GM06990 (cell line): ENCODE results near the gene FREY1.

Experiments
- DNase-seq: peaks from one replicate; pipeline ENCODE4 v3.0.0-alpha.2; 2011; ENCODE audit not compliant: insufficient read length; ENCODE audit errors: extremely low read depth
- H3K27me3 ChIP-seq: replicated peaks from 2 replicates; pipeline ENCODE4 v1.6.0; 2011; ENCODE audit warnings: low read length; ENCODE audit not compliant: control insufficient read depth, insufficient read depth
- H3K36me3 ChIP-seq: 2 replicates; pipeline ENCODE4 v1.5.1; 2011; ENCODE audit warnings: low read length; ENCODE audit not compliant: control insufficient read depth, insufficient read depth
- H3K4me3 ChIP-seq: replicated peaks from 2 replicates; pipeline ENCODE4 v1.5.1; 2011; ENCODE audit warnings: low read depth, mild to moderate bottlenecking, control low read depth, low read length
- TF ChIP-seq, protein P1 (sequence below): IDR thresholded peaks from 2 replicates; pipeline ENCODE4 v1.5.1; 2011; ENCODE audit warnings: low read length, control low read depth, mild to moderate bottlenecking, inconsistent platforms; ENCODE audit not compliant: insufficient read depth, poor library complexity, severe bottlenecking

The FREY1 gene

GRCh38 chr11:45858751-45859398 is 48.2 kb downstream of the FREY1 start:
- H3K27me3 ChIP-seq, result no peaks in the 10 kb centered on the region
- TF ChIP-seq, protein P1, sequence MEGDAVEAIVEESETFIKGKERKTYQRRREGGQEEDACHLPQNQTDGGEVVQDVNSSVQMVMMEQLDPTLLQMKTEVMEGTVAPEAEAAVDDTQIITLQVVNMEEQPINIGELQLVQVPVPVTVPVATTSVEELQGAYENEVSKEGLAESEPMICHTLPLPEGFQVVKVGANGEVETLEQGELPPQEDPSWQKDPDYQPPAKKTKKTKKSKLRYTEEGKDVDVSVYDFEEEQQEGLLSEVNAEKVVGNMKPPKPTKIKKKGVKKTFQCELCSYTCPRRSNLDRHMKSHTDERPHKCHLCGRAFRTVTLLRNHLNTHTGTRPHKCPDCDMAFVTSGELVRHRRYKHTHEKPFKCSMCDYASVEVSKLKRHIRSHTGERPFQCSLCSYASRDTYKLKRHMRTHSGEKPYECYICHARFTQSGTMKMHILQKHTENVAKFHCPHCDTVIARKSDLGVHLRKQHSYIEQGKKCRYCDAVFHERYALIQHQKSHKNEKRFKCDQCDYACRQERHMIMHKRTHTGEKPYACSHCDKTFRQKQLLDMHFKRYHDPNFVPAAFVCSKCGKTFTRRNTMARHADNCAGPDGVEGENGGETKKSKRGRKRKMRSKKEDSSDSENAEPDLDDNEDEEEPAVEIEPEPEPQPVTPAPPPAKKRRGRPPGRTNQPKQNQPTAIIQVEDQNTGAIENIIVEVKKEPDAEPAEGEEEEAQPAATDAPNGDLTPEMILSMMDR, result no peak
- no peak overlapping the region for H3K4me3 ChIP-seq
- DNase-seq, result no peak
- peaks cover 21% of the 10 kb centered on the region for H3K36me3 ChIP-seq

DNA sequence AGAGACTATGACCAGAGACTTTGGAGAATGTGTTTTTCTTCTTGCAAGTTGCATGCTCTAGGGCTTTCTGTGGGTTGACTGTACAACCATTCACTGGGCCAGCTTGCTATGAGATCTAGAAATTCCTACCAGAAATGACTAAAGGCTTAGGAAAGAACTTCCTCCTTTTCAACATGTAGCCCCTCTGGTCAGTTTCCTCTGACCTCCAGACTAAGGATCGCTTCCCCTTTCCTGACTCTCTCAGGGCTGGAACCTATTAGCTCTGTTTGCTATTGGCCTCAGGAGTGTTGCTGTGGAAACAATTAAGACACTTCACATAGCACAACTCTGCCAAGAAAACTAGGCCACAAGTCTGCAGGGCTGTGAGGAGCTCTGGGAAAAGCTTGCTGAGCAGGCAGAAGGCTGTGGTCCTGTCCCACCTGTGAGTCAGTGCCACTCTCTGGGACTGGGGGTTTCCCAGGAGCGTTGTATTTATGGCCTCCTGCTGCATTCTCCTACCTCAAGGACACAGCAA is 49.1 kb downstream of the FREY1 start:
- H3K27me3 ChIP-seq, result no peaks in the 10 kb centered on the region
- no peak for DNase-seq
- H3K4me3 ChIP-seq, result no peak overlapping the region
- peaks cover 18% of the 10 kb centered on the region for H3K36me3 ChIP-seq
- TF ChIP-seq, protein P1, result no peak
